Mesothelial cell of epicardium (in vitro differentiated cells): Measurements from ENCODE around the gene ENDOD1. TPM values are rescaled to one million over a fixed set of nuclear protein-coding genes. Genes with fewer than 3 reads are reported as not detected.
A peak's percentile ranks its signal among the peaks of the same experiment; 100 is the strongest.

ENCODE experiments used
- DNase-seq, 2 experiments: peaks; one replicate each; pipeline ENCODE4 v3.0.0; 2021; ENCODE audit warnings: low spot score in 2 of 2; ENCODE audit not compliant: unreplicated experiment in 2 of 2
- H3K27ac Mint-ChIP-seq: 2 replicates; pipeline ENCODE4 v1.8.0; 2021; ENCODE audit warnings: mixed read lengths
- H3K27me3 Mint-ChIP-seq: 2 replicates; pipeline ENCODE4 v1.8.0; 2021; ENCODE audit warnings: low read depth, mixed read lengths
- H3K36me3 Mint-ChIP-seq: 2 replicates; pipeline ENCODE4 v1.8.0; 2021; ENCODE audit warnings: mixed read lengths
- H3K4me1 Mint-ChIP-seq: 2 replicates; pipeline ENCODE4 v1.8.0; 2021; ENCODE audit warnings: mixed read lengths
- H3K4me3 Mint-ChIP-seq: 2 replicates; pipeline ENCODE4 v1.8.0; 2021; ENCODE audit warnings: mild to moderate bottlenecking, moderate library complexity, mixed read lengths
- H3K9me3 Mint-ChIP-seq: 2 replicates; pipeline ENCODE4 v1.8.0; 2021; ENCODE audit warnings: mixed read lengths
- CTCF ChIP-seq: fragments of 200-600 bp; sonication (generic); IDR thresholded peaks from one replicate; pipeline ENCODE4 v1.5.0; 2021; ENCODE audit warnings: antibody characterized with exemption; ENCODE audit not compliant: unreplicated experiment
- total RNA-seq: library from RNA; stranded (reverse); gene quantifications from 3 replicates; pipeline ENCODE4 v1.2.1, GENCODE V29; 2021

The ENDOD1 gene
- total RNA-seq, 1 donor from 2014 or later, result 7.6 TPM

GRCh38 chr11:95068549-95068948 is 21.1 kb upstream of the ENDOD1 start:
- Mint-ChIP-seq H3K36me3 (peaks cover 9% of the 10 kb centered on the region), H3K27me3 (no peaks in the 10 kb centered on the region), H3K4me3 (peak overlapping the region; percentile 98), H3K27ac (peak overlapping the region; percentile 97), H3K9me3 (no peaks in the 10 kb centered on the region), H3K4me1 (peaks cover 21% of the 10 kb centered on the region)
- peak in 1 of 2 experiments; percentile 52 for DNase-seq
- no peak for TF ChIP-seq CTCF

GRCh38 chr11:95070471-95070870 is 19.2 kb upstream of the ENDOD1 start:
- Mint-ChIP-seq H3K36me3 (peaks cover 9% of the 10 kb centered on the region), H3K4me3 (no peak overlapping the region), H3K27me3 (no peaks in the 10 kb centered on the region), H3K4me1 (peaks cover 29% of the 10 kb centered on the region), H3K9me3 (no peaks in the 10 kb centered on the region), H3K27ac (no peak overlapping the region)
- DNase-seq, result no peak
- no peak for TF ChIP-seq CTCF

GRCh38 chr11:95072948-95073347 is 16.7 kb upstream of the ENDOD1 start:
- Mint-ChIP-seq H3K36me3 (peaks cover 9% of the 10 kb centered on the region), H3K4me1 (peaks cover 32% of the 10 kb centered on the region), H3K4me3 (no peak overlapping the region), H3K9me3 (no peaks in the 10 kb centered on the region), H3K27me3 (no peaks in the 10 kb centered on the region), H3K27ac (no peak overlapping the region)
- no peak for DNase-seq
- TF ChIP-seq CTCF, result no peak

- no peak for TF ChIP-seq CTCF
- H3K9me3 Mint-ChIP-seq, result no peaks in the 10 kb centered on the region
- H3K4me1 Mint-ChIP-seq, result peaks cover 21% of the 10 kb centered on the region
- H3K27ac Mint-ChIP-seq, result no peak overlapping the region
- no peak for DNase-seq
- H3K27me3 Mint-ChIP-seq, result no peaks in the 10 kb centered on the region
- no peak overlapping the region for H3K4me3 Mint-ChIP-seq
- H3K36me3 Mint-ChIP-seq, result peaks cover 9% of the 10 kb centered on the region
These were observed 14.7 kb upstream of the ENDOD1 start for GRCh38 chr11:95074792-95075563.

- no peaks in the 10 kb centered on the region for H3K9me3 Mint-ChIP-seq
- peaks cover 3% of the 10 kb centered on the region for H3K36me3 Mint-ChIP-seq
- no peaks in the 10 kb centered on the region for H3K27me3 Mint-ChIP-seq
- TF ChIP-seq CTCF, result no peak
- peak overlapping the region; percentile 68 for H3K27ac Mint-ChIP-seq
- no peak overlapping the region for H3K4me3 Mint-ChIP-seq
- DNase-seq, result no peak
- peaks cover 18% of the 10 kb centered on the region for H3K4me1 Mint-ChIP-seq
These were observed 13.2 kb upstream of the ENDOD1 start for GRCh38 chr11:95076416-95076815.
